ENCODE data around the gene NAGLU.

The NAGLU gene

GRCh38 chr17:42514279-42514678 lies 21.8 kb upstream of the NAGLU start:
- TF ChIP-seq, protein P1, sequence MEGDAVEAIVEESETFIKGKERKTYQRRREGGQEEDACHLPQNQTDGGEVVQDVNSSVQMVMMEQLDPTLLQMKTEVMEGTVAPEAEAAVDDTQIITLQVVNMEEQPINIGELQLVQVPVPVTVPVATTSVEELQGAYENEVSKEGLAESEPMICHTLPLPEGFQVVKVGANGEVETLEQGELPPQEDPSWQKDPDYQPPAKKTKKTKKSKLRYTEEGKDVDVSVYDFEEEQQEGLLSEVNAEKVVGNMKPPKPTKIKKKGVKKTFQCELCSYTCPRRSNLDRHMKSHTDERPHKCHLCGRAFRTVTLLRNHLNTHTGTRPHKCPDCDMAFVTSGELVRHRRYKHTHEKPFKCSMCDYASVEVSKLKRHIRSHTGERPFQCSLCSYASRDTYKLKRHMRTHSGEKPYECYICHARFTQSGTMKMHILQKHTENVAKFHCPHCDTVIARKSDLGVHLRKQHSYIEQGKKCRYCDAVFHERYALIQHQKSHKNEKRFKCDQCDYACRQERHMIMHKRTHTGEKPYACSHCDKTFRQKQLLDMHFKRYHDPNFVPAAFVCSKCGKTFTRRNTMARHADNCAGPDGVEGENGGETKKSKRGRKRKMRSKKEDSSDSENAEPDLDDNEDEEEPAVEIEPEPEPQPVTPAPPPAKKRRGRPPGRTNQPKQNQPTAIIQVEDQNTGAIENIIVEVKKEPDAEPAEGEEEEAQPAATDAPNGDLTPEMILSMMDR (IDR thresholded peaks at IDR 0.05): no peak
- no peak for TF ChIP-seq ZFX (IDR thresholded peaks at IDR 0.05; ENCODE audit: borderline replicate concordance)
- H3K27ac ChIP-seq: no peak overlapping the region

DNA sequence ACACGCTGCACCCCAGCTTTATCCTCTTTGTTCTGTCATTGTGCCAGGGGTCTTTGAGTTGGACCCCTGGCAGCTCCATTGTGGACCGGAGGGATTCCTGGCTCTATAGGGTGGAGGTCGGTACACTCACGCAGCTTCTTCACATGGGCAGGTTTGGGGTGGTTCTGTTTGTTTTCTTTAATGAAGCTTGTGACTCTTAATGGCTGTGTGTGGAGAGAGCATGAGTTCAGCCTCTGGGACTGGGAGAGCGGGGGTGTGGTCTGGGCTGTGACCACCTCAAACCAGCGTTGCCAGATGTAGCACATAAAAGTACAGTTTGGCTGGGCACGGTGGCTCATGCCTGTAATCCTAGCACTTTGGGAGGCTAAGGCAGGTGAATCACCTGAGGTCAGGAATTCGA lies 21.2 kb upstream of the NAGLU start:
- TF ChIP-seq, protein P1 (IDR thresholded peaks at IDR 0.05): no peak
- TF ChIP-seq ZFX (IDR thresholded peaks at IDR 0.05; ENCODE audit: borderline replicate concordance): no peak

GRCh38 chr17:42517516-42517915 lies 18.5 kb upstream of the NAGLU start:
- peak overlapping the region; percentile 40 for H3K27ac ChIP-seq
- no peak for TF ChIP-seq ZFX (IDR thresholded peaks at IDR 0.05; ENCODE audit: borderline replicate concordance)
- TF ChIP-seq, protein P1 (IDR thresholded peaks at IDR 0.05): peak; percentile 96

More for the DNA sequence above, 21.2 kb upstream of the NAGLU start:
- H3K27ac ChIP-seq: no peak overlapping the region

- peak overlapping the region; percentile 40 for H3K27ac ChIP-seq
- TF ChIP-seq ZFX (IDR thresholded peaks at IDR 0.05; ENCODE audit: borderline replicate concordance): no peak
- TF ChIP-seq, protein P1 (IDR thresholded peaks at IDR 0.05): no peak
These were observed 17.8 kb upstream of the NAGLU start for GRCh38 chr17:42518046-42518754.

DNA sequence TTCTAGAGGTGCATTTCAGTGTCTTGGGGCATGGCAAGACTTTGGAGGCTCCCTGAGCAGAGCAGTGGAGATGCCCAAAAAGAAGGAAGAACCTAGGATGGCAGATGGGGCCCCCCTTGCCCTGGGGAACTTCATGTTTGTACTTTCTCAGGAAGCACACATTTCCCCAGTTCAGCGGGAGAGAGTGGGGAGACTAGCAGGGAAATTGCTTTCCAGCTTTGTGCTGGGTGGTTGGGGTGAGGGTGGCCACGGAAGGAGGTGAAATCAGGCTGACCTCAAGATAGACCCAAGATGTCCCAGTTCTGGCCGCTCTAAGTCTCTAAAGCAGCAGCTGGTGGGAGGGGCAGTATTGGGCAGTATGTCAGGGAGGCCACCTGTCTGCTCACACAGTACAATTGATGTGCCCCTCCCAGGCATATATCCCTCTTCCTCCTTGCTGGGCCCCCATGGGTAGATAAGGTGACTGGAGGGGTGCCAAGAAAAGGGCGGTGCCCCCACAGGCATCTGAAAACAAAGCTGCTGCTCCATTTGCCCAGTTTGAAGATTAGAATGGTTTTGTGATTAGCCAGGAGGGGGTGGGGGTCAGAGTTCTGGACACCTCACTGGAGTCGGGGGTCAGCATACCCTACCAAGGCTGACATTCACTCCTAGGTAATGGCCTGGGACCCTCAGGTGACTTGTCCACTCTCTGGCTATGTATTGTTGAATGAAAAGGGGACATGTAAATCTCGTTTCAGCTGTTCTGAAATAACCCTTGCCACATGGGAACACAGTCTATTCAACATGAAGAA lies 17.1 kb upstream of the NAGLU start:
- no peak for TF ChIP-seq ZFX (IDR thresholded peaks at IDR 0.05; ENCODE audit: borderline replicate concordance)
- TF ChIP-seq, protein P1 (IDR thresholded peaks at IDR 0.05): no peak
- H3K27ac ChIP-seq: peak overlapping the region; percentile 40

GRCh38 chr17:42519546-42520491 lies 16.2 kb upstream of the NAGLU start:
- TF ChIP-seq, protein P1 (IDR thresholded peaks at IDR 0.05): no peak
- peak overlapping the region; percentile 7; the same call in 1 of the 2 replicates for H3K27ac ChIP-seq
